ENCODE data around the gene LAX1.

- no peak for TF ChIP-seq CTCF (IDR thresholded peaks at IDR 0.05; ENCODE audit: insufficient read depth, low read depth, low read length)
- no peak for TF ChIP-seq EZH2 (IDR thresholded peaks at IDR 0.05; ENCODE audit: insufficient read depth, low read length)
Measured at GRCh38 chr1:203726417-203726867, 38.5 kb upstream of the LAX1 start.
